Ramos (cell line): ENCODE data around the gene RPL22.

Experiments
- in situ Hi-C: fragments of 300-500 bp; cut with MboI; formaldehyde crosslinking; loops from one replicate; pipeline ENCODE4 v1.14.3; 2022; ENCODE audit warnings: low sequenced_read_pairs; ENCODE audit not compliant: unreplicated experiment

The RPL22 gene

DNA sequence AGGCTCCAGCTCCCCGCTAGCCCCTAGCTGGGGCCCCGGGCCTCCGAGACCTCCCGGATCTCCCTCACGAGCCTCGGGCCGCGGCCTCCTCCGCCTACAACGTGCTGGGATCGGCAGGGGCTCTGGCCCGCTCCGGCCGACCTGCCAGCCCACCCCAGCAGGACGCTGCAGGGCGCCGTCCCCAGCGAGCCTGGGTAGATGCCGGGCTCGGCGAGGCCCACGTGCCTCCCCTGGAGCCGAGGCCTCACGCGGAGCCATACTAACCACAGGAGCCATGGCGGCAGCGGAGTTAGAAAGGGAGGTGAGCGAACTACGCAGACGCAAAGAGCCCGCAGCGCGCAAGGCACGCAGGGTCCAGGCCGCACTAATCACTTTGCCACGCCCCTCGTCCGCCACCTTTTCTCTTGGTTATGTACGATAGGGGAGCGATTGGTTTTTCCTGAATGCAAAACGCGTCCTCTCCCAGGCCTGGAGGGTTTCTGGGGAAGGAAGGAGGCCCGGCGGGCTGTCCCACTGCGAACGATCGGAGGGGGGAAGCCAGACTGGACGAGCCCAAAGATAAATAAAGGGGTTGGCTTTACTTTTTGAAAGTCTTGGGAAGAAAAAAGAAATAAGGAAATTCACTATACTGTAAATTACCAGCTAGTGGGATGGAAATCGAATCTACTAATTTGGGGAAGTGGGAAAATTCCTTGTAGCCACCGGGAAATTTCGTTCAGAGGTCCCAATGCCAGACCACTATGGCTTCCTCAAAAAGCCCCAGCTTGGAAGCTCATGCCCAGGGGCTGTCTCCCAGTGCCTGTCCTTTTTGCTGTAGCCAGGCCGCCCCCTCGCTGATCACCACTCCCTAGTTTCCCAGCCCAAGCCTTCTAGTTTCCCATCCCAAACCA is at the start of gene RPL22:
TSS of gene RPL22 (minus strand) at position 298 of the 890 bp plus-strand sequence. CDS start at position 276, 22 bp downstream.
- in situ Hi-C loops = no loop called here

- in situ Hi-C loops = loop anchor here (10.0 kb wide), 1 partner anchor 157 kb away; no protein-coding TSS in a partner anchor
These were observed 48.9 kb upstream of the RPL22 start for GRCh38 chr1:6248161-6248776.

DNA sequence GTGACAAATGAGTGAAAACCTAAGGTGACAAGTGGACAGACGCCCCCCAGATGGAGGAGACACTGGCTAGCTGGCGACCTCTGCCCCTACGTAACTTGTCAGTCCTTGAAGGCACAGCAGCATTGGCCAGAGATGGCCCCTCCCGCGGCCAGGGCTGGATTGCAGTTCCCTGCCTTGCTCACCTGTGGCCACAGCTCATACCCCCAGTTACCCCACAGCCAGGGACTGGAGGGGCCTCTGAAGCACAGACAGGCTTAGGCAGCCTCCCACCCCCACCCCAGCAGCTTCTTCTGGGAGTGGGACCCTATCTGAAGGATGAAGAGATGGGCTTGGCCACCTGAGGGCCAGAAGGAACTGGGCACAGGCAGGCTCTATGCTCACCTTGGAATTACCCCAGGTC is 48.3 kb upstream of the RPL22 start:
- in situ Hi-C loops = loop anchor here (10.0 kb wide), 1 partner anchor 157 kb away; no protein-coding TSS in a partner anchor

GRCh38 chr1:6246497-6247467 is 47.4 kb upstream of the RPL22 start:
- in situ Hi-C loops = loop anchor here (10.0 kb wide), 1 partner anchor 158 kb away; no protein-coding TSS in a partner anchor

- in situ Hi-C loops = loop anchor here (10.0 kb wide), 1 partner anchor 159 kb away; no protein-coding TSS in a partner anchor
These were observed 46.6 kb upstream of the RPL22 start for GRCh38 chr1:6245869-6246496.

DNA sequence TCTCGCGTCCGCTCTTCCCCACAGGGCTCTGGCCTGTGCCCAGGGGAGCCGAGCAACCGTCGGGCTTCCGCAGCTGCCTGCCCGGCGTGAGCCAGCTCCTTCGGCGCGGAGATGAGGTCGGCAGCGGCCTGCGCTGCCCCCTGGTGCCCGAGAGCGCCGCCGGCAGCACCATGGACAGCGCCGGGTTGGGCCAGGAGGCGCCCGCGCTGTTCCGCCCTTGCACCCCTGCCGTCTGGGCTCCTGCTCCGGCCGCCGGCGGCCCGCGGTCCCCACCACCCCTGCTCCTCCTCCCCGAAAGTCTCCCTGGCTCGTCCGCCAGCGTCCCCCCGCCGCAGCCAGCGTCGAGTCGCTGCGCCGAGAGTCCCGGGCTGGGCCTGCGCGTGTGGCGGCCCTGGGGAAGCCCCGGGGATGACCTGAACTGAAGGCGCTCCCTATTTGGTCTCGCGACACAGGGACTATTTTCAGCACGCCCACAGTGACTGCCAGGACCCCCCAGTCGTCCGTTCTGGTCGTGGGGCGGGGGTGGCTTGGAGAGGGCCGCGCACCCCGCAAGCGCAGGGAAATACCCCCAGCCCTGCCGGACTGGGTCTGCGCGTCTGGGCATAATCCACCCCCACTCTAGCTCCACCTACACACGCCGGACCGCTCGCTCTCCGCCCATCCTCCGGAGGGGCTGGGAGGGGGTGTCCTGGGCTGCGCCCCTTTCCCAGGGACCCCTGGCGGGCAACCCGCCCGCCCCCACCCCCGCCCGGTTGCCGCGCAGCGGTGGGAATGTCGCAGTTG is 45.9 kb upstream of the RPL22 start:
- in situ Hi-C loops = loop anchor here (10.0 kb wide), 1 partner anchor 160 kb away; no protein-coding TSS in a partner anchor

DNA sequence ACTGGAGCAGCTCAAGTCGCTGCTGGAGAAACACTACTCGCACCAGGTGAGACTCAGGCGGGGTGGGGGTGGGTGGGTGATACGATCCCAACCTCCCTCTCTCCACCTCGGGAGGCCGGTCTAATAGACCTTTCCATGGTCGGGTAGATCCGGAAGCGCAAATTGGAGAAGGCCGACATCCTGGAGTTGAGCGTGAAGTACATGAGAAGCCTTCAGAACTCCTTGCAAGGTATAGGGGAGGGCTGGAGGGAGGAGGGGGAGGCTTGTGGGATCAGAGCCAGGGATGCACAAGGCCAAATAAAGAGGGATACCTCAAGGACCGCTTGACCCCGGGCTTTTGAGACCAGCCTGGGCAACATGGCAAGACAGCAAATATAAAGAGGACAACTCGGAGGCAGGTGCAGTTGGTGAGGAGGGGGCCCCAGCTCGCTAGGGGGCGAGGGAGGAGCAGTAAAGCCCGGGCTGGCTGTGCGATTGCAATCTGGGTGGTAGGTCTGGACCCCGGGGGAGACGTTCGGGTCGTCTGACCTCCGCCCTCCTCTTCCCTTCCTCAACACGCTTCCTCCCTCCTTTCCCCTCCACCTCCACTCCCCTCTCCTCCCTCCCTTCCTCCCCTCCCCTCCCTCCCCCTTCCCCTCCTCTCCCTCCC is 45.1 kb upstream of the RPL22 start:
- in situ Hi-C loops = loop anchor here (10.0 kb wide), 1 partner anchor 160 kb away; no protein-coding TSS in a partner anchor

DNA sequence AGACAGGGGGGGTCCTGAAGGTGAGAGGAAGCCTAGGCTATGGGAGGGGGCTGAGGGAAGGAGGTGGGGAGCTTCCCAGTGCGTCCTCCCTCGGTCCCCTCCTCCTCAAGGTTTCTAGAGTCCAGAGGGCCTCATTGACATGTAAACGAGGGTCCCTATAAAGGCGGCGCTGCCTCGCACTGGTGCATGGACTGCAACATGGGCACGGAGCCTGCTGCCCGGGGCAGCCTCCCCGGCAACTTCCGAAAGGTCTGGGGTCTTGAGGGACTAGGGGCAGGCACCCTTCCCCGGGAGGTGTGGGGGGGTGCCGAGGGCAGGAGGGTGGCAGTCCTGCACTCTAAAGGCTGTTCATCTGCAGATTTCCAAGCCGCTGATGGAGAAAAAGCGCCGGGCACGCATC is 44.6 kb upstream of the RPL22 start, which contains the start of gene HES3:
TSS of gene HES3 (plus strand) at position 187 of the 400 bp plus-strand sequence. CDS start at position 374, 187 bp downstream.
- in situ Hi-C loops = loop anchor here (10.0 kb wide), 1 partner anchor 161 kb away; no protein-coding TSS in a partner anchor

DNA sequence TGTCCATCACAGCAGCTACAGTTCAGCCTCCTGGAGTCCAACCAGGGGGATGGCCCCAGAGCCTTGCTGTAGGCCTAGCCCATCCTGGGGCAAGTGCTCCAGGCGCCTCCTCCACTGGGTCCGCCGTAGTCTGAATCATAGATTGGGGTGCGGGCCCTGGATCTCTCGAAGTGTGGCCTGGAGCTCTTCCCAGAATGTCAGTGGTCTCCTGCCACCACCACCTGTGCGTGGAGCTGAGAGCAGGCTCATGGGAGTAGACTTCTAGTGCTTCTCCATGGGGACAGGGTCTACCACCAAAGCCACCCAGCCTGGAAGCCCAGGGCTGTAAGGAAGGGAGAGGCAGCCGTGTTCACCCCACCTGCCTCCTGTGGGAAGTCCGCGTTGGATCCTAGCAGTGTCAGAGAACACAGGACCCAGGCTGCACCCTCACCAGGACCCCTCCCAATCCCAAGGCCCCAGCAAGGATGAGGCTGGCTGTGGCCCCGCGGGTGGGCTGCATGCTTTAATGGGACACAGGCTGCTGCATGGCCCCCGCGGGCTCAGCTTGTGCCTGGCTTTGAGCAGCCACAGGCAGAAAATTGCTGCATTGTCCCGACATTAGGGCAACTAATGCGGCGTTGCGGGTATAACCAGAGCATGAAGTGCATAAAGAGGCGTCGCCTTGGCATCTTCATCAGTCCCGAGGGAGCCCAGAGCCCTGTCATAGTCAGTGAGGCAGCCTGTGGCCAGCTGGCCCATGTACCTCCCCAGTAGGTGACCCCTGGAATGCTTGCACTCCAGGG is 43.8 kb upstream of the RPL22 start:
- in situ Hi-C loops = loop anchor here (10.0 kb wide), 1 partner anchor 162 kb away; no protein-coding TSS in a partner anchor

DNA sequence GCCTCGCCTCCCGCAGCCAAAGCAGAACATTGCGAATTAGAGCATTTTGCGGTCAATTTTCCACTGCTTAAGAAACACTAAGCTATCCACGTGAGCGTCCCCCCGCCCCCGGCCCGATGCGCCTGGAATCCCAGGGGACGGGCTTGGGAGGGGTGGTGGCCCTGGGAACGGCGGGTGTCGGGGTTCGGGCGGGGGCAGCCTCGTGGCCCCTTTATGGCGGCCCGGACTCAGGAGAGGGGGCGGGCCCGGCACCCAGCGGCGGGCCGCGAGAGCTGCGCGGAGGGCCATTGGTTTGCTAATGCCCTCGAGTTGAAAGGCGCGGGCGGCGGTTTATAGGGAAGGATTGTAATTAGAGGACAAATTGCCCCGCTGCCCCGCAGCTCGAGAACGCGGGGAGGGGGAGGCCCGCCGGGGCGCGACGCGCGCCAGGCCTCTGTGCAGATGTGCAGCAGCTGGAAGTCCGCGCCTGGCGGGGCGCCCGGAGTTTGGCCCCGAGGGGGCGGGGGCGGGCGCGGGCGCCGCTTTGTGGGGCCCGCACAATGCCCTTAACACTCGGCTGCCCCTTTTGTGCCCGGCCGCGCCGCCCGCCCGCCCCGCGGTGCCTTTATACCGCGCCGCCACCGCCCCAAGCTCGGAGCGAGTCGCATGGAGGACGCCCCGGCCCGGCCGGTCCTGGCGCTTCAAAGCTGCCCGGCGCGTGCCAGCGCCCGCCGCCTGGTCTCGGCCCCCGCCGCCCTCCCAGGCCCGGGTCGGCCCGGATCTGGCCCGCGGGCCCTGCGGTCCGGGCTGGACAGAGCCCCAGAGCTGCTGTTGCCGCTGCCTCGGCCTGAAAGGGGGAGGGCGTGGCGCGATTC is 42.7 kb upstream of the RPL22 start:
- in situ Hi-C loops = loop anchor here (10.0 kb wide), 1 partner anchor 163 kb away; no protein-coding TSS in a partner anchor

- in situ Hi-C loops = loop anchor here (10.0 kb wide), 1 partner anchor 164 kb away; no protein-coding TSS in a partner anchor
These were observed 41.9 kb upstream of the RPL22 start for GRCh38 chr1:6241107-6241886.

- in situ Hi-C loops = loop anchor here (10.0 kb wide), 1 partner anchor 165 kb away; no protein-coding TSS in a partner anchor
These were observed 40.8 kb upstream of the RPL22 start for GRCh38 chr1:6239950-6240768.

DNA sequence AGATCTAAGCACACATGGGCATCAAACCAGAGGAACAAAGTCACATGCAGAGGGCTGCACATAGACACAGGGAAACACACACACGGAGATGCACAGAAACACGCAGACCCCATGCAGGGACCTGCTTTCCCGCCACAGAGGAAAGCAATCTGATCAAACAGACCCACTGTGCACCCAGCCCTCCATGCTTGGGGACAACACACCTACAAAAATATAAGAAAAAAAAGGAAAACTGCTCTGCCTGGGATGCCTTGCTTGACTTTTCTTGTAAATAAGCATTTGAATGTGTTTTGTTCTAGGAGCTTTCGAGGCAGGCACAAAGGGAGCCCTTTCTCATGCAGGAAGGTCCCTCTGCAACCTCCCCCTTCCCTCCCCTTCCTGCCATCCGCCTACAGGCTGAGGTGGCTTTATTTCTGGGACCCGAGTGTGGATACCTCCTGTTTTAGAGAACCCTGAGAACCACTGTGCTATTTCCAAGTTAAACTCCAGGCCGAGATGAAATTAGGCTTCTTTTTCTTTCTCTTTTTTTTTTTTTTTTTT is 39.9 kb upstream of the RPL22 start:
- in situ Hi-C loops = no loop called here

DNA sequence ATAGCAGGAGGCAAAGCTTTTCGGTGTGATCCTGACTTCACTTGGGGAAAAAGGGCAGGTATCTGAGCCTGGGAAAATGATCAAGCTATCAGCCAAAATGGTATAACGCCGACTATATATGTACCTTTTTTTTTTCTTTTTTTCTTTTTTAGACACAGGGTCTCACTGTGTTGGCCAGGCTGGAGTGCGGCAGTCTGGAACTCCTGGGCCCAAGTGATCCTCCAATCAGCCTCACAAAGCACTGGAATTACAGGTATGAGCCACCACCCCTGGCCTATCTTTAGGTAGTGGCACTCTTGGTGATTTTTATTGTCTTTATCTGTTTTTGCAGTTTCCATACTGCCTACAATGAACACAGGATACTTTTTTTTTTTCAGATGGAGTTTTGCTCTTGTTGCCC is 37.7 kb upstream of the RPL22 start:
- in situ Hi-C loops = no loop called here
